Gastrocnemius medialis (tissue), 4 donors: ENCODE data around the gene PLAC8.

Experiments used
- CTCF ChIP-seq, 5 experiments: fragments of 450-650 bp in 3 of 5; fragments of 200-600 bp in 2 of 5; sonication (generic) in 2 of 5; IDR thresholded peaks in 4 of 5; conservative IDR thresholded peaks in 1 of 5; 1 replicate in 4 of 5; 2 replicates in 1 of 5; pipeline ENCODE4 v1.5.1; 2016 to 2019; ENCODE audit warnings: antibody characterized with exemption in 5 of 5, mild to moderate bottlenecking in 3 of 5, moderate library complexity in 3 of 5
- POLR2A ChIP-seq, 2 donors: fragments of 450-650 bp; IDR thresholded peaks; one replicate each; pipeline ENCODE4 v1.6.1; 2017; ENCODE audit warnings: antibody characterized with exemption in 2 of 2, mild to moderate bottlenecking in 2 of 2, moderate library complexity in 2 of 2

DNA sequence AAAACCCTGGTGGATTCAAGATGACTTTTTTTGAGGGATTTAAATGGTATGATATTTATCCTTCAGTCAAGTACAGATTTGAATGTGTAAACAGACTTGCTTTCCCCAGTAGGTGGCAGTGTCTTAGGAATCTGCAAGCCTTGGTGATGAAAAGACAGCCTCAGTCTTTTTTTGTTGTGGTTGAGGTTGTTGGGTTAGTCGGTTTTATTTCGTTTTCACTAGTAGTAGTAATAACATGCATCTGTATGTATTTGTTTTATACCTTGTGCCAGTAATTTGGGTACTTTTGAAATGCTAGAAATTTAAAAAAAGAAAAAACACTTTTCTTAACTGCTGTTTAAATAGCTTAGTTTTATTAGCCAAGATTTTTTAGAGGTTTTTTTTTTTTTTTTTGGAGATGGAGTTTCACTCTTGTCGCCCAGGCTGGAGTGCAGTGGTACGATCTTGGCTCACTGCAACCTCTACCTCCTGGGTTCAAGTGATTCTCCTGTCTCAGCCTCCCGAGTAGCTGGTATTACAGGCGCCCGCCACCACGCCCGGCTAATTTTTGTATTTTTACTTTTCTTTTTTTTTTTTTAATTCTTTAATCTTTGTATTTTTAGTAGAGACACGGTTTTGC is 40.3 kb downstream of the PLAC8 start:
- TF ChIP-seq CTCF (IDR thresholded peaks at IDR 0.05 in 4 of 5, conservative IDR thresholded peaks at IDR 0.05 in 1 of 5) = peak; percentile 27 to 65 (median 45)
- no peak for TF ChIP-seq POLR2A (IDR thresholded peaks at IDR 0.05)
